ENCODE measurements around the gene CCNC.
"Not testable (repeated sequence)": the region's sequence is repeated elsewhere in the genome, so short reads cannot be mapped to it uniquely, and the experiment has no call there.

CCNC gene

DNA sequence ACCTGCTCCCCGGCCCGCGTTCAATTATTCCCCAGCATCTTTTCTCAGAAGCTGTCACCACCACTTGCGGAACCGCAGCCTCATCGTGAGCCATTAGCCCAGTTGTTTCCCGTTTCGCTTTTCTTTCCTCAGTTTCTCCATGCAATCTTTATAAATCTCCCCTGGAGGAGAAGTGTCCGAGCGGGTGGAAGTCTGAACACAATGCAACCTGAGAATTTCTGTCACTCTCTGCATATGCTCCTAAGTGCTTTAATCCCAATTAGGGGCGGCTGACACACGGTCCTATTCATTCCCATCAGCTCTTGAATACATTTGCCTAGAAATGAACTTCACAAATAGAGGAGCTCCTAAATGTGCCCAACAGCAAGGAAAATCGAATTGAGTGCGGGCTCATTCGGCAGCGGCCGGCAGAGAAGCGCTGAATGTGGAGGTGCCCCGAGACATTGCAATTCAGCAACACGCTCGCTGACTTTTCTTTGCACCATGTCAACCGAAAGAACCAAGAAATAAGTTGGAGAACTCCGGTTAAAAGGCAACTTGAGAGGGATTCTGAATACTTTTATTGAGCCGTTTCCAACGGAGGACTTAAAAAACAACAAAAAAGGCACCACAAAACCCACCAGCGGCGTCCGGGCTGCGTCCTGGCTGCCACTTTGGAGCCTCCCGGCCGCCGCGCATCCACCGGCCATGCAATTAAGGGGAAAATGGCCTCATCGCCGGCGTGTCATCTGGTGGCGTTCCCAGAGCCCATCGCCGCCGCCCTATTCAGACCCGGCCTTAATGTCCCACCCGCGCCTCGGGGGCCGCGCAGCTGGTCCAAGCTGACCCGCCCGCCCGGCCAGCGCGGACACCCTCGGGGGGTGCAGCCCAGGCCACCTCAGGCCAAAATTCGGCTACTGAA is 34.3 kb upstream of the CCNC start:
- DNase-seq (ENCODE audit: low spot score) = no peak

DNA sequence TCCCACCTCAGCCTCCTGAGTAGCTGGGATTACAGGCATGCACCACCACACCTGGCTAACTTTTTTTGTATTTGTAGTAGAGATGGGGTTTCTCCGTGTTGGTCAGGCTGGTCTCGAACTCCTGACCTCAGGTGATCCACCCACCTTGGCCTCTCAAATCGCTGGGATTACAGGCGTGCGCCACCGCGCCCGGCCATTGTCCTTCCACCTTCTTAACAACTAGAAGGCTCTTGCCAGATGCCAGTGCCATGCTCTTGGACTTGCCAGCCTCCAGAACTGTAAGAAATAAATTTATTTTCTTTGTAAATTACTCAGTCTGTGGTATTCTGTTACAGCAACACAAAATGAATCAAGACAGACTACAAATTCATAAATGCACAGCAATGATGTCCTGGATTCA is 26.2 kb upstream of the CCNC start:
- not testable (repeated sequence) for DNase-seq (ENCODE audit: low spot score)

DNA sequence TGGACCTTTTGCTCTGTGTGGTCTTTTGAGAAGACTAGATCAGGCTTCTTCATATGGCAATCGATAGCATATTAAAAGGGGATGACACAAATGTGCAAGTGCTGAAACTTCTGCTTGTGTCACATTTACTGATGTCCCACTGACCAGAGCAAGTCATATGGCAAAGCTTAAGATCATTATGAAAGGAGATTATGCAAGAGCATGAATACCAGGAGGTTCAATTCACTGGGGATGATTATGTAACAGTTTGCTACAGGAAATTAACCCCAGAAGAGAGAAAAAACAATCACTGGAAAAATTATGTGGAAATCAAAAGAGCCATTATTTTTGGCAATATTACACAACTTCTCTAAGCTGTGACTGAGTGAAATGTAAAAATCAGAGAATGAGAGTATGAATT is 24.4 kb upstream of the CCNC start:
- no peak for DNase-seq (ENCODE audit: low spot score)

DNA sequence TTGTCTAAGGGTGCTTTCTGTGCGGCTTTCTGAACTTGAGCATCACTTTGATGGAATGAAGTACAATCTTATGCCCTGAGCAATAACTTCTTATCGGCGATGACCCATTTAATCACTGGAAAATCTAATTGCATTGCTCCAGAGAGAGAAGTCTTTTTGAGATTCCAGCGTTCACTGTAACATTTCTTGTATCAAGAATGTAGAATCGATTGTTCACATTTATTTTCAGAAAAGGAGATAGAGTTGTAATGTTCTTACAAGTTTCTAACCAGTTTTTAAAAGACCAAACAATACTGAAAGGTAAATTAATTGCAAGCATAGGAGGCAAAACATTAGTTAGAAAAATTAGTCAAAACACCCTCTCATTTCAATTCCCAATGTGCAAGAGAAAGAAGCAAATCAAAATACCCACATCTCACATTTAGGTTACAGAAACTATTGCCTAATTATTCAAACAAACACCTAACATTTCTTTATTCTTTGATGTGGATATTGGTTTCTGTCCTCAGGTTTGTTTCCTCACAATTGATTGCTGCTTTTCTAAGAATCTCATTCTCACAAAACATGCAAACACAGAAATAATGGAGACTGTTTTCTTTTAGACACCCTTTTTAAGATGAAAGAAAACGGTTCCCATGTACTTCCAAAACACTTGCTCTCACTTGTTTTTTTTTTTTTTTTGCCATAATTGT is 23.4 kb upstream of the CCNC start:
- DNase-seq (ENCODE audit: low spot score) = no peak

DNA sequence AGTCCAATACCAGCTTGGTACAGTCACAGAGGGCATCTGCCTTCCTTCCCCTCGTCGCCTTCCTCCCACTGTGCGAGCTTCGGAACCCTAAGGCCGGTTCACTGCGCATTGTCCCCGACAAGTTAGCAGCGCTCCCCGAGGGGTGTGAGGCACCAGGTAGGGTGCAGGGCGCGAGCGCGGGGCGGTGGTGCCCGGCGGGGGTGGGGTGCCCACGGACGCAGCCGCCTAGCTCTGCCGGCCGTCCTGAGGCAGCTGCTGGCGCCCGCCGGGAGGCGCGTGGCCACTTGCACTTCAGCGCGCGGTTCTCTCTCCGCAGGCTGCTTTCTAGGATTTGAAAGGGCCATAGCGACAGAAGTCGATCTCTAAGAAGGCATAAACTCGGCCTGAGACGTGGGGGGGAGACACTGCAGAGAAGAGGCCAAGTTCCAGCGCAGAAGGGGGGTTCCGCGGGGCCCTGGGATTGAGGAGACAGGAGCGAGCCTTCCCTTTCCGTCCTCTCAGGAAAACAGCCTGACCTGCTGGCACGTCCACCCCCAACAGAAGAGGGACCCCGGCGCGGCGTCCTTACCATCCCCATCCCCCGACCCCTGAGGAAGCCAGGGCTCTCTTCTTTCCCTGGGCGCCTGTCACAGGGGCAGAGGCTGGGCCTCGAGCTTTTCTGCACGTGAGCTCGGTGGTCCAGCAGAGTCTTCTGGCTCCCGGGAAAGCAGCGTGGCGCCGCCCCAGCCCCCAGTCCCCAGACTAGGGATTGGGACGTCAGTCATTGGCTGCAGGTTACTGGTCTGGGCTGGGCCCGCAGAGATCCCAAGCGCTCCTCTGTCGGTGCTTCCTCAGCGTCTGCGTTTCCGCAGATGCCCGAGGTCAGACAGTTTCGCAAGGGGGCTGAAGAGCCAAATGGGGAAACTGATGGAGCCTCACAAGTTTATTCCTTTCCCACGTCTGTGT is 22.5 kb upstream of the CCNC start:
- DNase-seq (ENCODE audit: low spot score) = no peak

DNA sequence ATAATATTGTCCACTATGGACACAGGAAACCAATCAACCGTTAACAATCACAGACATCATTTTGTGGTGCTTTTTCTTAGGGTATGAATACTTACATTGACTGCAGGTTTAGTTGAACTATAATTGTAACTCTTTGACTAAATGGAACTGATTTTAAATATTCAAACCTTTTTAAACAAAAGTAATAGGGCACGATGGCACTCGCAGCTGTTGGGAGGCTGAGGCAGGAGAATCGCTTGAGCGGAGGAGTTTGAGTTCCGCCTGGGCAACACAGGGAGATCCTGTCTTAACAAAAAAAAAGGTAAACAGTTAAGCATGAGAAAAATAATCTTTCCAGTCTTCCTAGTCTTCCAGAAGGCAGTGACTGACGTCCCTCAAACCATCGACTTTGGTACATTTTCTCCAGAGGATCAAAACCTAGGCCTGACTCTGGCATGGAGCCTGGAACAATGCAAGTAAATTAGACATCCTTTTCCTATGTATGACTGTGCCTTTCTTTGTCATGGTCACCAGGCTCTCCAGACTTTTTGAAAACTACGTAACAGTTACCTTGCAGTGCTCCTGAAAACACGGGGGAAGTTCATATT is 21.5 kb upstream of the CCNC start:
- no peak for DNase-seq (ENCODE audit: low spot score)

DNA sequence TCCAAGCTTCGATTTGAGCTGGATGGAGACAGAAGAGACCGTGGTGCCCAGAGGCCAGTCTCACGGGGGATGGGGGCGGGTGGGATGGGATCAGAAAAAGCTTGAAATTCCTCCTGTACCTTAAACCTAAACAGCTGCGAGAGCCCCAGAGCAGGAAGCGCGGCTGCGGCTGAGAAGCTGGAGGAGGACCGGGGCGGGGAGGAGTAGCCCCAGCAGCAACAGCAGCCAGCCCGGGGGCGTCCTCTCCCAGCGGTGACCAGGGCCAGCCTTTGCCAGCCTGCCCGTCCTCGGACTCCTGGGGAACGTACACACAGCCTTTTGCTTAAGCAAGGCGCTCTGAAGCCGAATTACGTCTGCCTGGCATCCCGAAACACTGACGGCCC is 20.8 kb upstream of the CCNC start:
- no peak for DNase-seq (ENCODE audit: low spot score)

DNA sequence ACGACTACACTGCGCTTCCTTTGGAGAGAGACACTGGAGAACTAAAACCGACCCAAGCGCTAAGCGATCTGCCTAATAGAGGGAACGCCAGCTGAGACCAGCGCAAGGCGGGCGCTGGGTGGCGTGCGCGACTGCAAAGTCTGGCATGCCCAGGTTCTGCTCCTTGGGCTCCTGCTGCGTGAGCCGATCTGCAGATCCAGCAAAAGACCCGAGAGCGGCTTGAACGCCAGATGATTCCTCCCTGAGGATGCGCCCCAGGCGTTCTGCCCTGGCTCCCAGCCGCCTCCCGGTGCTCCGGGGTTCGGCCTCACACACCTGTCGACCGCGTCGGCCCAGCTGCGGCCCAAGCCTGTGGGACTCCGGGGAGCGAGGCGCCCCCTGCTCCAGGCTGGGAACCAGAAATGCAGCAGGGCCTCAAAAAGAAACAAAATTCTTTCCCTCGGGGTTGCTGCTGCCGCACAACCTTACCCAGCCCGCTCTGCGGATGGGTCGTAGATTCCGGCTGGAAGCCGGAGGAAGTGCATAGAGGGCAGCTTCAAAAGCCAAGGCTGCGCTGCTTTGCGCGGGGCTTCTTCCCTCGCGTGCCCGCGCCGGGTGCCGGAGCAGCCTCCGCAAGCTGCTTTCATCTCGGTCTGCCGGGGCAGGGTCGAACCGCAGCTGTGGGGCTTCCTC is 20.3 kb upstream of the CCNC start:
- DNase-seq (ENCODE audit: low spot score) = peak; percentile 65

DNA sequence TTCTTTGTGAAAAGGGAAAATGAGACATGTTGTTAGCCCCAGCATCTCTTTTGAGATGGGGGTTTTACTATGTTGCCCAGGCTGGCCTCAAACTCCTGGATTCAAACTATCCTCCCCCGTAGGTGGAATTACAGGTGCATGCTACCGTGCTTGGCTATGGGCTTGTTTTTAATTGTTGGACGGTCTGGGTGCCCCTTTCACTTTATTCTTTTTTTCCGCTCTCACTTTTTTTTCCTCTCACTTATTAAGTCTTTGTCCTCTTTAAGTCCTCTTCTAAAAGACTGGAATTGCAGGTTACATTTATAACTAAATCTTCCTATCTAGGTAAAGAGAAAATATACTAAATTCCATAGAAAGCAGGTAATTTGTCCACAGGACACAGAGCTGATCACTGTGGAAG is 19.3 kb upstream of the CCNC start:
- no peak for DNase-seq (ENCODE audit: low spot score)

DNA sequence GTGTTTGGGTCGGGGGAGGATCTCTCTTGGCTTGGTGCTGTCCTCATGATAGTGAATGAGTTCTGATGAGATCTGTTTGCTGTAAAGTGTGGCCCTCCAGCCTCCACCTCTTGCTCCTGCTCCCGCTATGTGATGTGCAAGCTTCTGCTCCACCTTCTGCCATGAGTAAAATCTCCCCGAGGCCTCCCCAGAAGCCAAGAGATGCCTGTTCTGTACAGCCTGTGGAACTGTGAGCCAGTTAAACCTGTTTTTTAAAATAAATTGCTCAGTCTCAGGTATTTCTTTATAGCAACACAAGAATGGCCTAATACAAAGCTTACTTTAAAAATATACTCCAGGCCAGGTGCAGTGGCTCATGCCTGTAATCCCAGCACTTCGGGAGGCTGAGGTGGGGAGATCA is 11.3 kb upstream of the CCNC start:
- no peak for DNase-seq (ENCODE audit: low spot score)

DNA sequence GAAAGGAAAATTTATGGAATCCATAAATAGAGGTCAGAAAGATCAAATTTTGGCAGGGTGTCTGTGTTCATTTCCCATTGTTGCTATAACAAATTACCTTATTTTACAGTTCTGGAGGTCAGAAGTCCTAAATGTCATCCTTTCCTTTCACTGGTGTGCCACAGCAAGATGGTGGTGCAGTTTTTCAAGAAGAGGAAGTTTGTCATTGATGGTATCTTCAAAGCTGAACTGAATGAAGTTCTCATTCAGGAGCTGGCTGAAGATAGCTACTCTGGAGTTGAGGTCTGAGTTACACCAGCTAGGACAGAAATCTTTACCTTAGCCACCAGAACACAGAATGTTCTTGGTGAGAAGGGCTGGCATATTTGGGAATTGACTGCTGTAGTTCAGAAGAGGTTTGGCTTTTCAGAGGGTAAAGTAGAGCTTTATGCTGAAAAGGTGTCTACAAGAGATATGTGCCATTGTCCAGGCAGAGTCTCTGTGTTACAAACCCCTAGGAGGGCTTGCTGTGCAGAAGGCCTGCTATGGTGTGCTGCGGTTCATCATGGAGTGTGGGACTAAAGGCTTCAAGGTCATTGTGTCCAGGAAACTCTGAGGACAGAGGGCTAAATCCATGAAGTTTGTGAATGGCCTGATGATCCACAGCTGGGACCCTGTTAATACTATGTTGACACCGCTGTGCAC is 7.2 kb upstream of the CCNC start:
- DNase-seq (ENCODE audit: low spot score) = no peak

DNA sequence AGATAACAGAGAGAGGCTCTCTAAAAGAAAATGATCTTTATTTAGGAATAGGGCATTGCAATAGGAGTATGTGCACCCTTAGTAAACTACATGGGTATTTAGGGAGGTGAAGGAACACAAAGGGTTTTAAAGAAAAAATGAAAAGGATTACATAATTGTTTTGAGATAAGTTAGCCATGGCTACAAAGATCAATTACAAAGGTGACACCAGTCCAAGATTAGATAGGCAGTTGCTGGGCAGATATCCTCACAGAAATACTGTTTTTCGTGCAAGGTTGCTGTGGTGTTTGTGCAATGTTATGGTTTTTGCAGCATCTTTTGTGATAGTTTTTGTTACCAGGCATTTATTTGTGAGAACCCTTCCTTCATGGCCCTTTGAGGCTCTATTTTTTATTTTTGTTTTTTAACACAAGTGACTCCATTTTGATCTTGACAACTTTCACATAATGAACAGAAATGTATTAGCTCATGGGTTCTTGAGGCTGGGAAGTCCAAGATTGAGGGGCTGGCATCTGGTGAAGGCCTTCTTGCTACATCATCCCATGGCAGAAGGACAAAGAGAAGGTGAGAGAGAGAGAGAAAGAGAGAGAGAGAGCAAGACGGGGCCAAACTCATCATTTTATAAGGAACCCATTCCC is 5.6 kb upstream of the CCNC start:
- no peak for DNase-seq (ENCODE audit: low spot score)

DNA sequence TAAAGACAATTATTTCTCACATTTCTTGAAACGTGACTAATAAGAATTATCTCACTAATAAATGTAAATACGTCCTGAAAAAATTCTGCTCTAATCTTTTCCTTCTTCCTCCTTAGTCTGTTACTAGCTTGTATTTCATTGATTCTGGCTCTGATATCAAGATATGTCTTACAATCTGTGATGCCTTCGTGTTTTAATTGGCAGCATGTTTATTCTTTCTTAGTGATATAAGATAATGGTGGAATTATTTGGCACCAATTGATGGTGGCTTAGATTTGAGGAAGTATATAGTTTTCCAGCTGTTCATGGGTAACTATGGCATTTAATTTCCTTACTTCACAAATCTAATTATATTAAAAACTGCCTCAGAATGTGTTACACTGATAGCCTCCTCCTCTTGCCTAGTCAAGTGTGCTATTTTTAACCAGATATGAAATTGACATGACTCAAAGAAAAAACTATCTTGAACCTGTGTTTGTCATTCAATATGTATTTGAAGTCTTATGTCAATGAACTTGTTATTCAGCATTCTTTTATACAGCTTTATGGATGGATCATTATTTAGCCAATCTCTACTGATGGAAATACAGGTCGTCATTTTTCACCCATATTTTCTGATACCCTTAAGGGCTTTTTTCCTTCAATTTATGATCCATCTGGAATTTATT is 5.3 kb downstream of the CCNC start:
- no peak for DNase-seq (ENCODE audit: low spot score)

DNA sequence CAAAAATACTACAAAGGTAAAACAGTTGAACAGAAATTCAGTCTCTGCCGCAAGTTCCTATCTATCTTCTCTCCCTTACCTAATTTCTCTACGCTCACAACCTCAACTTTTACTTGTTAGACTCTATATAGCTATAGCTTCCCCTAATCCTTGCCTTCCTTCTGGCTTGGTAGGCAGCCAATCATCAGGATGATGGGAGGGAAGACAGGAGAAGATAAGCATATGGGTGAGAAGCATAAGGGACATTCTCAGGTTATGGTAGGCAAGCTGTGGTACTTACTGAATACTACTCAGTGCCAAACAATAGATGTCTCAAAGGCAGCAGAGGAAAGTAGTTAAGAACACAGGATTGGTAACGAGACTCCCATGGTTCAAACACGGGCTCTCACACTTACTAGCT is 7.8 kb downstream of the CCNC start:
- no peak for DNase-seq (ENCODE audit: low spot score)

DNA sequence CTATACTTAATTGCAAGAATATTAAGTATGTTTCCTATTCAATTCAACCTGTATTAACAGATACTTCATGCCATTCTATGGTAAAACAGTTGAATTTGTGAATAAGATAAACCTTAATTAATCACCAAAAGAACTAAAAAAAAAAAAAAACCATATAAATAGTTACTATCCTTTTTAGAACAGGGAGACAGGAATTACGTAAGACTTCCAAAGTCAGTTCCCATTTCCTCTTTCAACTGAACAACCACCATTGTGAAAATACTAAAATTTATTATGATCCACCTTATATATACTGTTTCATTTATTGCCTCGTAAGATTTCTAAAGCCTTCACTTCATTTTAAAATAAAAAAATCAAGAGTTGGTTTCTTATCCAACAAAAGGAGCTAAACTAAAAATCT is 9.4 kb downstream of the CCNC start:
- DNase-seq (ENCODE audit: low spot score) = no peak

DNA sequence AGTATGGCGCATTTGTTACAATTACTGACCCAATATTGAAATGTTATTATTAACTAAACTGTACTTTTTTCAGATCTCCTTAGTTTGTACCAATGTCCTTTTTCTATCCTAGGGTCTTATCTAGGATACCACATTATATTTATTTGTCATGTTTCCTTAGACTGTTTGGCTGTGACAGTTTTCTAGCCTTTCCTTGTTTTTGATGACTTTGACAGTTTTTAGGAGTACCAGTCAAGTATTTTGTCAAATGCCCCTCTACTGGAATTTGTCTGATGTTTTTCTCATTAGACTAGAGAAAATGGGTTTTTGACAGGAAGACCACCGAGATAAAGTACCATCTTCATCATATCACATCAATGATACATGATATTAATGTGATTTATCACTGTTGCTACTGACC is 14.6 kb downstream of the CCNC start:
- no peak for DNase-seq (ENCODE audit: low spot score)

DNA sequence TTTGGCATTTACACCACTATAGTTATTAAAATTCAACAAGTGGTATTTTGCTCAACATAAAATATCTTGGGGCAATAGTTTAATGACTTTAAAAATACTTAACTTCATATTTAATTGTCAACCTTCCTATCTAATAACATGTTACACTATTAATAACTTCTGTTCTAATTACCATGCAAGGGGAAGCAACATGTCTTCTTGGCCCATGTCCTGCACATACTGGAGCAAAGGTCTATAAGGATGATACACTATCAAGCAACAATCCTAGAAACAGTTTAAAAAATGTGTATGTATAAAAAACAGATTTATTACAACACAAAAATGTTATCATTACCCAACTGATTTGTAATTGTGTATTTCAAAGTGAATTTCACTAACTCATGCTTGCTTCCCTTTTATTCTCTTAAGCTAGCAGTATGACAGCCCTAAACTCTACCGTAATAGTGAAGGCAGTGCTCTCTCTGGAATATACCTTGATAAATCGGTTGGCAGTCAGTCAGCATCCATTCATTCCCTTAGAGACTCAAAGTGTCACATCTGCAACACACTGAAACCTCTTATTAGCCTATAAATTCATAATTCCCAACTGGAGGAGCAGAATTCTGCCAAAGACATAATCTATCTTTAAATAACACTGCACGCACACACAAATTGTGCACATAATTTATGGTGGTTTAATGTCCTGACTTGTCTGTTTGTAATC is 18.3 kb downstream of the CCNC start:
- DNase-seq (ENCODE audit: low spot score) = no peak

DNA sequence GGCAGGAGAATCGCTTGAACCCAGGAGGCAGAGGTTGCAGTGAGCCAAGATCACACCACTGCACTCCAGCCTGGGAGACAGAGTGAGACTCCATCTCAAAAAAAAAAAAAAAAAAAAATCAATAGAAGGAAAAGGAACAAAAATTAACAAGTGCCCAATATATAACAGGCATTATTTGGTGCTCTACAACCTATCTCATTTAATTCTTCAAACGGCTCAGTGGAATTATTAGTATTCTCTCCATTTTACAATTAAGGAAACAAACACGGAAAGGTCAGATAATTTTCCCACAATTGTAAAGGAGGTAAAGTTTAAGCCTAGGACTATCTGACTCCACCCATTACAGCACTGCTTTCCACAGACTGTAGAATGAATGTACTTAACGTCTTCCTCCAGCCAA is 19.8 kb downstream of the CCNC start:
- no peak for DNase-seq (ENCODE audit: low spot score)

DNA sequence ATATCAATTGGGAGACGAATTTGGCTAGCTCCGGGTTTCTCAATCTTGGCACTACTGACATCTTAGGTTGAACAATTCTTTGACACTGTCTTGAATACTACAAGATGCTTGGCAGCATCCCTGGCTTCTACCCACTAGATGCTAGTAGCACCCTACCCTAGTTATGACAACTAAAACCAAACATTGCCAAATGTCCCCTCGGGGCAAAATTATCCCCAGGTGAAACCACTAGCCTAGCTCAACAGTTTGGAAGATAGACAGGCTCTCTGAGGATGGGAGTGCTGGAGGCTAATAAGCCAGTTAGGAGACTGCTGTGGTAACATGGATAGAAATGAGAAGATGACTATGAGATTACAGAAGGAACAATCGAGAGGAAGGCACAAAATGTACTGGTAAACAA is 20.9 kb downstream of the CCNC start:
- no peak for DNase-seq (ENCODE audit: low spot score)

All from Ammon's horn (tissue), 1 donor.